ENCODE results near the gene ACVRL1.

Gene ACVRL1

GRCh38 chr12:51900323-51900889 is 6.9 kb upstream of the ACVRL1 start:
- DNase-seq, result no peak

GRCh38 chr12:51901121-51901817 is 6.0 kb upstream of the ACVRL1 start:
- DNase-seq, result no peak

GRCh38 chr12:51901881-51902280 is 5.4 kb upstream of the ACVRL1 start:
- no peak for DNase-seq

DNA sequence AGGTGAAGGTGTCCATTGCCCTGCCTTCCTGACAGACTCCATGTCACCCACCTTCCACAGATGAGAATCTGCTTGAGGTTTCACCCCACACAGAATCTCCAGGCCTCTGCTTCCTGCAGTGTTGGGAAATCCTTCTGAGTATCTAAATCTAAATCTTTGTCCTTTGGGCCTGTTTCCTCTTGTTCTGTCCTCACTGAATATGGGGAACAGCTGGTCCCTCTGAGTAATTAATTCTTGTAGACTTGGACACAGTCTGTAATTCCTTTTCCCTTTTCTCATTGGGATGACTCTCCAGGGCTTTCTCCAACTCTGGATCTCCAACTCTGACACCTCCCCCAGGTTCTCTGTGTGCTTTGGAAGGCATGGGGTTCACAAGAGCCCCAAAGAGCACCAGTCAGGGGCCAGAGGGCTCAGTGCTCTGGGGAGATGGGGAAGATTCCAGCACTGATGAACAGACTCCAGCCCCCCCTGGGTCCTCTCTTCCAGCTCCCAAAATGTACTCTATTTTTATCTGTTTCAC is 2.3 kb upstream of the ACVRL1 start:
- DNase-seq, result no peak

- DNase-seq, result peak; percentile 66
Measured at GRCh38 chr12:51905471-51906429, 1.6 kb upstream of the ACVRL1 start.

DNA sequence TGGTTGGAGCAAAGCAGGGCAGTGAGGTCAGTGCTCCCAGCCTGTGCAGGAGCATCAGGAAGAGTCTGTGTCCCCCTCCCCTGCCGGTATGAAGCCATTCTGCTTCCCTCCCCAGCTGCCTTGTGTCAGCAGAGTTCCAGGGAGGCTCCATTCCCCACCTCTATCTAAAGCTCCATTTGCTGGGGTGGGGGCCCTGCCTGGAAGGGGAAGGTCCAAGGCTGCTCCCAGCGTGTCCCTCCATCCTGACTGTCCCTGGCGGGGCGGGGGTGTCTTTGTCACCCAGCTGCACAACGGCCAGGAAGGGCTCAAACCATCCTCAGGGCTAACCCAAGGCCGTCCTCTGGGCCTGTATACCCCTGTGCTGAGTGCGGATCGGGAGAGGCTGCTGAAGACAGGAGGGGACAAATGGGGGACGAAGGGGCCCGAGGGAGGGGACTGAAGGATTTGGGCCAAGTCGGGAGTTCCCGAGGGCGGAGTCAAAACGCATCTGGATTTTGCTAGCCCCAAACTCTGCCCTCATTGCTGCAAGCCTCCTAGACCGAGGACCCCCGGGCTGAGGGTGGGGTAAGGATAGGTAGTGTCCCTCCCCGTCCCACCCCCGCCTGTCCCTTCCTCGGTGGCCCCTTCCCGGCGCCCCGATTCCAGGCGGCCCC is 748 bp upstream of the ACVRL1 start:
- no peak for DNase-seq

GRCh38 chr12:51907856-51908425 is 637 bp downstream of the ACVRL1 start:
- DNase-seq, result no peak

GRCh38 chr12:51908876-51909592 is 1.7 kb downstream of the ACVRL1 start:
- DNase-seq, result peak; percentile 43

DNA sequence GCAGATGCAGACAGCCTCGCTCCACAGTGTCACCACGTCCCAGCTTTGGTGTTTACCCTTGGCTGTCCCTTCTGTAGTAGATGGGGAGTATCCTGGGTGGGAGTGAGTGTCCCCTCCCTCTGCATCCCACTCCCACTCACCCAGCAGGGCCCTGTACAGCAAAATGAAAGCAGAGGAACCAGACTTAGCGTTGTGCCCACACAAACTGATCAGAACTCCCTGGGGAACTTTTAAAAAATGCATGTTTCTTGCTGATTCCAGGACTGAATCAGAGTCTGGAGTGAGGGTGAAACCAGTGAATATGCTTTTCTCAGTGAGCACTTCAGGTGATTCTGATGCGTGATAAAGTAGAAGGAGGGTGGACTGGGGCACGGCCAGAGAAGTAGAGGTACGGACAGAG is 2.9 kb downstream of the ACVRL1 start:
- DNase-seq, result no peak

GRCh38 chr12:51910691-51911090 is 3.4 kb downstream of the ACVRL1 start:
- no peak for DNase-seq

DNA sequence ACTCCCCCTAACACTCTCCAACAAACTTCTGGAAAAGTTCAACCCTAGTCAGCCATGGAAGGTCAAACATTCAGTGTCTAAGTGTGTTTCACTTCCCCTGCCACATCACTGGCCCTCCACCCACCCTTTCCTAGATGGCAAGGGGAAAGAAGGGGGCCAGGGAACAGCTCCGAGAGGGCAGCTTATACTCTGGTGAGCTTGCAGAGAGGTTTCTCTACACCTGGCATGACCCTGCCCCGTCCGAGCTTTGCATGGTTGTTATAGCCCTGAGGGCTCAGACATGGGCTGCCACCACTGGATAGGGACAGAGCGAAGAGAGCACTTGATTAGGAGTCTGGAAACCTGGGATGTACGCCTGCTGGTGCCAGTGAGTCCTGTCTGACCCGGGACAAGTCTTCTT is 4.0 kb downstream of the ACVRL1 start:
- no peak for DNase-seq

DNA sequence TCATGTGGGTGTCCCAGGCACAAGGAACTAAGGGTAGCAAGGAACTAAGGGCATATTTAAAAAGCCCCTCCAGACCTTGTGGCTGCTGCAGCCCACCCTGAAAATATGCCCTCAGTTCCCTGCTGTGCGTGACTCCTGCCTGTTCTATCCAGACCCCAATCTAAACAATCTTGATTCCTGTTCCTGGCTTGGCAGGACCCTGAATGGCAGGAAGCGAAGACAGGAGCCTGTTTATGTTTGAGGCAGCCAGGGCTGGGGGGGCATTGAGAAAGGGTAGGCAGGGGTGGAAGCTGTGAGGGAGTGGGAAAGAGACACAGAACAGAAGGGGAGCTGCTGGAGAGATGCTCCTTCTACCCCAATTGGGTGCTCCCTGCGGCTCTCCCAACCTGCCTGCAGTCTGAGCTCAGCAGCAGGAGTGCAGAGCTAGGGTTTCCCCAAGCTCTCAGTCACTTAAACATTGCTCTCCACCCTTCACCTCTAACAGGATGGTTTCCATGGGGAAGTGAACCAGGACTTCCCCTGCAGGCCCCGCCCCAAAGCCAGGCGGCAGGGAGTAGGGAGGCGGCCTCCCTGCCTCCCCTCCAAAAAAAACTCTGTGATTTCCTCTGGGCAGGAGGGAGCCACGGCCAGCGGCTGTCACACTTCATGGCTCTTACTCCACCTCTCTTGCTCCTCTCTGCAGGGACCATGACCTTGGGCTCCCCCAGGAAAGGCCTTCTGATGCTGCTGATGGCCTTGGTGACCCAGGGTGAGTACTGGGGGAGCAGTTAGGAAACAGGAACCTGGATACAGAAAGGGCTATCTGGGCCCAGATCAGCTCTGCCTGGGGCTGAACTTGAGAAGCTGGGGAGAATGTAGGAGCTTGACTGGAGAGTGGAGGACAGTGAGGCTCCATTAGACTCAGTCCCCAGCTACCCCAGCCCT is 4.7 kb downstream of the ACVRL1 start:
- no peak for DNase-seq

DNA sequence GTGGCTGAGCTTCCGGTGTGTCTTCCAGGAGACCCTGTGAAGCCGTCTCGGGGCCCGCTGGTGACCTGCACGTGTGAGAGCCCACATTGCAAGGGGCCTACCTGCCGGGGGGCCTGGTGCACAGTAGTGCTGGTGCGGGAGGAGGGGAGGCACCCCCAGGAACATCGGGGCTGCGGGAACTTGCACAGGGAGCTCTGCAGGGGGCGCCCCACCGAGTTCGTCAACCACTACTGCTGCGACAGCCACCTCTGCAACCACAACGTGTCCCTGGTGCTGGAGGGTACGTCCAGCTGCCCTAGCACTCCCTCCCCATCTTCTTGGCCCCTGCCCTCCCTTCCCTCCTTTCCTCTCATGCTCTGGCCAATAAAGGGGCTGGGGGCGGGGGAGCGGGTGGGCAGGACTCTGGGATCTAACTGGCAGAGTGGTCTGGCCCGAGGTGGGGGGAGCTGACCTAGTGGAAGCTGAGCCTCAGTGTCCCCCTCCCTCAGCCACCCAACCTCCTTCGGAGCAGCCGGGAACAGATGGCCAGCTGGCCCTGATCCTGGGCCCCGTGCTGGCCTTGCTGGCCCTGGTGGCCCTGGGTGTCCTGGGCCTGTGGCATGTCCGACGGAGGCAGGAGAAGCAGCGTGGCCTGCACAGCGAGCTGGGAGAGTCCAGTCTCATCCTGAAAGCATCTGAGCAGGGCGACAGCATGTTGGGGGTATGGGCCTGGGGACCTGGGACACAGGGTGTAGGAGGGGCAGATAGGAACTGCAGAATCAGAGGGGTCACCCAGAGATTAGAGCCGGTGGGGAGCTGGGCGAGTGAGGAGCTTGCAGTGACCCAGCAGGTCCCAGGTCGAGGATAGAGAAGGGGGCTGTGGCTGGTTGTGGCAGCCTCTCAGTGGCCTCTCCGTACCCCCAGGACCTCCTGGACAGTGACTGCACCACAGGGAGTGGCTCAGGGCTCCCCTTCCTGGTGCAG is 6.0 kb downstream of the ACVRL1 start:
- DNase-seq, result no peak

- no peak for DNase-seq
Measured at GRCh38 chr12:51914034-51914923, 7.0 kb downstream of the ACVRL1 start.

- DNase-seq, result no peak
Measured at GRCh38 chr12:51915003-51915625, 7.8 kb downstream of the ACVRL1 start.

- DNase-seq, result no peak
Measured at GRCh38 chr12:51915951-51916350, 8.6 kb downstream of the ACVRL1 start.

- no peak for DNase-seq
Measured at GRCh38 chr12:51917041-51917590, 9.8 kb downstream of the ACVRL1 start.

Measured in hematopoietic multipotent progenitor cell treated with erythropoietin and hydrocortisone succinate and interleukin-3 and kit ligand, for 6 days (in vitro differentiated cells).